Testis (tissue), 3 donors: ENCODE results near the gene SESN3. TPM values are rescaled to one million over a fixed set of nuclear protein-coding genes. Genes with fewer than 3 reads are reported as not detected.
"Not testable (repeated sequence)": the region's sequence is repeated elsewhere in the genome, so short reads cannot be mapped to it uniquely, and the experiment has no call there.

Experiments used
- DNase-seq: peaks from one replicate; pipeline ENCODE4 v3.0.0-alpha.2; 2019
- H3K27ac ChIP-seq, 2 donors: fragments of 200-600 bp; sonication (generic); one replicate each; pipeline ENCODE4 v1.5.1; 2019
- H3K27me3 ChIP-seq: fragments of 200-600 bp; sonication (generic); one replicate; pipeline ENCODE4 v1.5.1; 2019
- H3K36me3 ChIP-seq: fragments of 200-600 bp; sonication (generic); one replicate; pipeline ENCODE4 v1.5.1; 2017; ENCODE audit warnings: low read depth; ENCODE audit errors: missing control alignments
- H3K4me1 ChIP-seq: fragments of 200-600 bp; sonication (generic); one replicate; pipeline ENCODE4 v1.5.1; 2019
- H3K4me3 ChIP-seq, 2 donors: fragments of 200-600 bp; sonication (generic); one replicate each; pipeline ENCODE4 v1.5.1; 2017 to 2019
- H3K9me3 ChIP-seq: fragments of 200-600 bp; sonication (generic); one replicate; pipeline ENCODE4 v1.5.1; 2017
- POLR2A ChIP-seq: fragments of 450-650 bp; IDR thresholded peaks from one replicate; pipeline ENCODE4 v1.6.1; 2017; ENCODE audit warnings: antibody characterized with exemption, mild to moderate bottlenecking, moderate library complexity
- WGBS, 2 donors: methylation state at CpG; one replicate each; pipeline ENCODE4 v1.1.5; 2018; 5-methylcytosine and 5-hydroxymethylcytosine counted together
- intact Hi-C: fragments of 100-400 bp; cut with DNase I; formaldehyde crosslinking; loops from one replicate; pipeline ENCODE4 v1.15.1; 2023; ENCODE audit warnings: low total_unique reads
- polyA plus RNA-seq: library from polyadenylated mRNA; stranded (reverse); fragments of 350-450 nt; fragmentation: Illumina TruSeq; extraction: RNeasy Lipid Tissue Mini Kit (QIAGEN cat#74804); gene quantifications from one replicate; pipeline ENCODE4 v1.2.3, GENCODE V29; 2014; ENCODE audit warnings: low read depth, low replicate concordance; ENCODE audit not compliant: insufficient read depth
- total RNA-seq, 2 donors: library from RNA; depleted of rRNA; stranded (reverse); fragments of >200 nt; gene quantifications; one replicate each; pipeline ENCODE4 v1.2.3, GENCODE V29; 2016
- TF ChIP-seq, protein P1 (sequence below), 3 experiments: fragments of 450-650 bp in 2 of 3; fragments of 200-600 bp in 1 of 3; sonication (generic) in 1 of 3; IDR thresholded peaks; one replicate each; pipeline ENCODE4 v1.5.1; 2016 to 2019; ENCODE audit warnings: antibody characterized with exemption in 3 of 3, mild to moderate bottlenecking in 2 of 3, moderate library complexity in 1 of 3

SESN3 gene
- total and polyA plus RNA-seq, 3 donors from 2014 or later, result 27.5 to 106 (median 66.9) TPM

DNA sequence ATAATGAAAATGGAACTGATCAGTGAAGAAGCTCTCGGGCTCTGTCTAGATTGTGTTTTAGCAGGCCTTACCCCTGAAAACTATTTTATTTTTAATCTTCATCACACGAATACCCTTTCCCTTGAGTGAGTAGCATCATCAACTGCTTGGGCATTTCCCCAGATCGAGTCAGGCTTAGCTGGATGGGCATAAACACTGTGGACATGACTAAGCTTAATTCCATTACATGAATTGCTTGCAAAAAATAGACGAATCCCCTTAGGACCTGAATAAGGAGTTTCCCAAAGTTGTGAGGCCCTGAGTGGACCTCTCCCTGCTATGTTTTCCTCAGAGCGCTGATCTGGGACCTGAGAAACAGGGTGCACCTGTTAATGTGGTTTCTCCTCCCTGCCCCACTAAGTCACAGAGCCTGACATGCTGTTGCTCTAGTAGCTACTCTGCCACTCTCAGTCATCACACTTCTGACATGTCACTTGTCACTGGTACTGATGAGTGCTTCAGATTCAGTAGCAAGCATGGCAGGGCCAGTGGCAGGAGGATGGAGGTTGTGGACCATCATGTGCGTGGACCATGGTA, 87.8 kb downstream of the SESN3 start:
- intact Hi-C loops, result no loop called here
- H3K4me3 ChIP-seq, result no peak overlapping the region
- no peak for DNase-seq
- no peaks in the 10 kb centered on the region for H3K36me3 ChIP-seq
- H3K4me1 ChIP-seq, result peaks cover 10% of the 10 kb centered on the region
- no peaks in the 10 kb centered on the region for H3K27me3 ChIP-seq
- no peak overlapping the region for H3K27ac ChIP-seq
- no peaks in the 10 kb centered on the region for H3K9me3 ChIP-seq
- TF ChIP-seq, protein P1, sequence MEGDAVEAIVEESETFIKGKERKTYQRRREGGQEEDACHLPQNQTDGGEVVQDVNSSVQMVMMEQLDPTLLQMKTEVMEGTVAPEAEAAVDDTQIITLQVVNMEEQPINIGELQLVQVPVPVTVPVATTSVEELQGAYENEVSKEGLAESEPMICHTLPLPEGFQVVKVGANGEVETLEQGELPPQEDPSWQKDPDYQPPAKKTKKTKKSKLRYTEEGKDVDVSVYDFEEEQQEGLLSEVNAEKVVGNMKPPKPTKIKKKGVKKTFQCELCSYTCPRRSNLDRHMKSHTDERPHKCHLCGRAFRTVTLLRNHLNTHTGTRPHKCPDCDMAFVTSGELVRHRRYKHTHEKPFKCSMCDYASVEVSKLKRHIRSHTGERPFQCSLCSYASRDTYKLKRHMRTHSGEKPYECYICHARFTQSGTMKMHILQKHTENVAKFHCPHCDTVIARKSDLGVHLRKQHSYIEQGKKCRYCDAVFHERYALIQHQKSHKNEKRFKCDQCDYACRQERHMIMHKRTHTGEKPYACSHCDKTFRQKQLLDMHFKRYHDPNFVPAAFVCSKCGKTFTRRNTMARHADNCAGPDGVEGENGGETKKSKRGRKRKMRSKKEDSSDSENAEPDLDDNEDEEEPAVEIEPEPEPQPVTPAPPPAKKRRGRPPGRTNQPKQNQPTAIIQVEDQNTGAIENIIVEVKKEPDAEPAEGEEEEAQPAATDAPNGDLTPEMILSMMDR (IDR thresholded peaks at IDR 0.05), result no peak
- no peak for TF ChIP-seq POLR2A
- WGBS, 2 donors, result 89 to 90% methylated on average over 6 of the region's 6 CpGs

DNA sequence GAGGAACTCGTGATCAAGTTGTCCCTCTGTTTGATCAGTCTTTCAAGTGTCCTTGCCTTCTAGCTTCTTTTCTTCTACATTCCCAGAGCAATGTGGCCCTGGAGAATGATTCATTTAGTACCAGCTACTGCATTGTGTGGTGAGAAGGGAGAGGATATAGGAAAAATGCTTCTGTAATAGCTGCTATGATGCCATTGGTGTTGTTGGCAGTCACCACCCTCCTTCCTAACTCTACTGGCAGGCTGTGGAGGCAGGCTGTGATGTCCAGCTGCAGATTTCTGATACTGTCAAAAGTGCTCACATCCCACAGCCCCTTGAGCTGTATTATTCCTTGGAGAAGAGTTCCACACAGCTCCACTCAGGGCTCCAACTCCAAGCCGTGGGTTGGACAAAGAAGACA, 88.6 kb downstream of the SESN3 start:
- TF ChIP-seq, protein P1 (IDR thresholded peaks at IDR 0.05), result no peak
- no peak for TF ChIP-seq POLR2A
- Histone ChIP-seq H3K36me3 (no peaks in the 10 kb centered on the region), H3K9me3 (no peaks in the 10 kb centered on the region), H3K4me1 (peaks cover 9% of the 10 kb centered on the region), H3K4me3 (no peak overlapping the region), H3K27ac (no peak overlapping the region), H3K27me3 (no peaks in the 10 kb centered on the region)
- intact Hi-C loops, result no loop called here
- DNase-seq, result no peak
- 82 to 92% methylated on average over 2 of the region's 2 CpGs for WGBS, 2 donors

DNA sequence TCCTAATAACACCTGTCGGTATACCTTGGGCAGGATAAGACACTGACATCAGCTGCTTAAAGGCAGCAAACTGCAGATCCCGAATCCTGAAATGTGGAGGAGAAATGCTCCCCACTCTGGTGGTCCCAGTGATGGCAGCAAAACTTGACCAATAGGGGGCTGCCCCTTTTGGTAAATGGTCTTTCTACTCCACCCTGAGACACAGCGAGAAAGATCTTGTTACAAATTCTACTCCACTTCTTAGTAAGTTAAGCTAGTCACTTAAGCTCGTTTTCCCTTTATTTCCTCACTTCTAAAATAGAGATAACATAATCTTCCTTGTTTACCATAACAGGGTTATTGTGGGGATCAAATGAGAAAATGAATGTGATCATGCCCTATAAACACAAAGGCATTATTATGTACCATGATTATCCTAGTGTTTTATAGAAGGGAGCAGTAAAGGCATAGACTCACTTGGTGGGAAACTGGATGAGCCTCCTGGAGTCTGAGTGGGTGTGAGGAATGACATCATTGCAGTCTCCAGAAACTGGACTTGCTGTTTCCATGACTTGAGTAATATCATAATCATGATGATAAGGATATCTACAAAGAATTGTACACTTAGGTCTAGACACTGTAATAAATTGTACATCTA, 90.5 kb downstream of the SESN3 start:
- Histone ChIP-seq H3K4me1 (peaks cover 4% of the 10 kb centered on the region), H3K9me3 (no peaks in the 10 kb centered on the region), H3K27ac (no peak overlapping the region), H3K36me3 (no peaks in the 10 kb centered on the region), H3K4me3 (no peak overlapping the region), H3K27me3 (no peaks in the 10 kb centered on the region)
- WGBS, 2 donors, result 73 to 77% methylated on average over 4 of the region's 4 CpGs
- intact Hi-C loops, result no loop called here
- no peak for DNase-seq
- no peak for TF ChIP-seq POLR2A
- TF ChIP-seq, protein P1 (IDR thresholded peaks at IDR 0.05), result no peak

DNA sequence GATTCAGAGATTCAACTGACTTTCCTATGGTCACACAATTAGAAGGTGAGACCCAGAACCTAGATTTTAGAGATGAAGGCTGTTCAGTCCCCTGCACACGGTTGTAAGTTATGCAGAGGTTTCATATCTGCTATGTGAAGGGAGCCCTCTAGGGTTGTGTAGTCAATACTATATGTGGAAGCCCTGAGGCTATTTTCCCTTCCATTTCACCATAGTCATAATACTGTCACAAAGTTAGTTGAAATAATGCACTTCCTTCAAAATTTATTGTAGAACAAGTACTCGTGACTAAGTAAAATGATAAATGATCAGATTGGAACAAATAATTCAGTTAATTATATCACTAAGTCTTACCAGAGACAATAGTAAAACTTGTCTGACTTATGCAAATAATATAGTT, 92.6 kb downstream of the SESN3 start:
- Histone ChIP-seq H3K27ac (no peak overlapping the region), H3K9me3 (no peaks in the 10 kb centered on the region), H3K36me3 (no peaks in the 10 kb centered on the region), H3K27me3 (no peaks in the 10 kb centered on the region), H3K4me1 (peaks cover 9% of the 10 kb centered on the region), H3K4me3 (no peak overlapping the region)
- TF ChIP-seq, protein P1 (IDR thresholded peaks at IDR 0.05), result peak in 1 of 3 experiments; percentile 3
- TF ChIP-seq POLR2A, result no peak
- intact Hi-C loops, result no loop called here
- DNase-seq, result no peak
- 57 to 62% methylated on average over 2 of the region's 2 CpGs for WGBS, 2 donors

DNA sequence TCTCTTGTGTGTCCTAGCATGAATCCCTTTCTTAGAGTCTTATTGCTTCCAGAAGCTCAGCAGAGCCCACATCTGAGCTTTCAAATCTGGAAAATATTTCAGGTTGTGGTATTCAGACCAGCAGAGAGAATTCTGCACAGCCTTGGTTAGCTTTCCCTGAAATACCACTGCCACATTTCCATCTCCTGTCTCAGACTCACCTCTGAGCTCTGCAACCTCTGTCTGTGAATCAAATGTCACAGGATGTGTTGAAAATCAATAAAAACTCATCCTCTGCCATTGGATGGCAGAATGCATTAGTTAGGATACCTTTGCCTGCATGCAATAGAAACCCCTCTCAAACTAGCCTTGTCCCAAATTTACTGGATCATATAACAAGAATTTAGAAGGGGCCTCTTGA, 93.7 kb downstream of the SESN3 start:
- Histone ChIP-seq H3K27me3 (no peaks in the 10 kb centered on the region), H3K9me3 (no peaks in the 10 kb centered on the region), H3K4me3 (no peak overlapping the region), H3K4me1 (peaks cover 9% of the 10 kb centered on the region), H3K27ac (no peak overlapping the region), H3K36me3 (no peaks in the 10 kb centered on the region)
- DNase-seq, result no peak
- intact Hi-C loops, result no loop called here
- TF ChIP-seq, protein P1 (IDR thresholded peaks at IDR 0.05), result no peak
- no peak for TF ChIP-seq POLR2A

DNA sequence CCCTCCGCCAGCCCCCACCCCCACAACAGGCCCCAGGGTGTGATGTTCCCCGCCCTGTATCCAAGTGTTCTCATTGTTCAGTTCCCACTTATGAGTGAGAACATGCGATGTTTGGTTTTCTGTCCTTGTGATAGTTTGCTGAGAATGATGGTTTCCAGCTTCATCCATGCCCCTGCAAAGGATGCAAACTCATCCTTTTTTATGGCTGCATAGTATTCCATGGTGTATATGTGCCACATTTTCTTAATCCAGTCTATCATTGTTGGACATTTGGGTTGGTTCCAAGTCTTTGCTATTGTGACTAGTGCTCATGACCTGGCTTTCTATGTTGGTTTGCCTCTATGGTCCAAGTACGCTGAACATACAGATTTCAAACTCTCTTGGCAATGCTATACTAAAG, 94.3 kb downstream of the SESN3 start:
- H3K4me3 ChIP-seq, H3K9me3 ChIP-seq, intact Hi-C loops, H3K36me3 ChIP-seq, H3K27ac ChIP-seq, H3K27me3 ChIP-seq, H3K4me1 ChIP-seq, DNase-seq: not testable (repeated sequence)
- WGBS, 2 donors, result 89 to 98% methylated on average over 4 of the region's 4 CpGs
